Type B pancreatic cell (in vitro differentiated cells): ENCODE results near the gene ABCD3. TPM values are rescaled to one million over a fixed set of nuclear protein-coding genes. Genes with fewer than 3 reads are reported as not detected.

Source experiments
- DNase-seq: peaks from one replicate; pipeline ENCODE4 v3.0.0; 2021; ENCODE audit warnings: mixed read lengths; ENCODE audit not compliant: unreplicated experiment; ENCODE audit errors: extremely low spot score
- H3K27ac Mint-ChIP-seq: 2 replicates; pipeline ENCODE4 v1.8.0; 2021; ENCODE audit warnings: mild to moderate bottlenecking, mixed read lengths
- H3K27me3 Mint-ChIP-seq: 2 replicates; pipeline ENCODE4 v1.8.0; 2021; ENCODE audit warnings: mixed read lengths
- H3K36me3 Mint-ChIP-seq: 2 replicates; pipeline ENCODE4 v1.8.0; 2021; ENCODE audit warnings: mixed read lengths
- H3K4me1 Mint-ChIP-seq: one replicate; pipeline ENCODE4 v1.8.0; 2021; ENCODE audit warnings: mixed read lengths; ENCODE audit not compliant: unreplicated experiment
- H3K4me3 Mint-ChIP-seq: 2 replicates; pipeline ENCODE4 v1.8.0; 2021; ENCODE audit warnings: mild to moderate bottlenecking, mixed read lengths
- H3K9me3 Mint-ChIP-seq: 2 replicates; pipeline ENCODE4 v1.8.0; 2021; ENCODE audit warnings: mixed read lengths
- CTCF ChIP-seq: fragments of 200-600 bp; sonication (generic); conservative IDR thresholded peaks from 2 replicates; pipeline ENCODE4 v1.5.0; 2021; ENCODE audit warnings: antibody characterized with exemption, mild to moderate bottlenecking
- total RNA-seq: library from RNA; stranded (reverse); gene quantifications from 2 replicates; pipeline ENCODE4 v1.2.1, GENCODE V29; 2021; ENCODE audit warnings: low replicate concordance

ABCD3 gene
- total RNA-seq, 1 donor from 2014 or later, result 55.1 TPM

- Mint-ChIP-seq H3K9me3 (no peaks in the 10 kb centered on the region), H3K27me3 (no peaks in the 10 kb centered on the region), H3K4me3 (no peak overlapping the region), H3K27ac (no peak overlapping the region), H3K36me3 (peaks cover 50% of the 10 kb centered on the region), H3K4me1 (peaks cover 7% of the 10 kb centered on the region)
- TF ChIP-seq CTCF, result no peak
- DNase-seq, result no peak
Measured at GRCh38 chr1:94501426-94501825, 83.2 kb downstream of the ABCD3 start.

- H3K9me3 Mint-ChIP-seq, result no peaks in the 10 kb centered on the region
- no peak for TF ChIP-seq CTCF
- no peaks in the 10 kb centered on the region for H3K27me3 Mint-ChIP-seq
- H3K4me3 Mint-ChIP-seq, result no peak overlapping the region
- H3K36me3 Mint-ChIP-seq, result peaks cover 50% of the 10 kb centered on the region
- H3K4me1 Mint-ChIP-seq, result peaks cover 7% of the 10 kb centered on the region
- H3K27ac Mint-ChIP-seq, result no peak overlapping the region
- DNase-seq, result no peak
Measured at GRCh38 chr1:94501935-94502334, 83.7 kb downstream of the ABCD3 start.

- Mint-ChIP-seq H3K36me3 (peaks cover 50% of the 10 kb centered on the region), H3K27me3 (no peaks in the 10 kb centered on the region), H3K9me3 (no peaks in the 10 kb centered on the region), H3K4me1 (peaks cover 7% of the 10 kb centered on the region), H3K4me3 (no peak overlapping the region), H3K27ac (no peak overlapping the region)
- TF ChIP-seq CTCF, result no peak
- no peak for DNase-seq
Measured at GRCh38 chr1:94503153-94503552, 85.0 kb downstream of the ABCD3 start.

GRCh38 chr1:94504601-94505000, 86.4 kb downstream of the ABCD3 start:
- Mint-ChIP-seq H3K4me3 (no peak overlapping the region), H3K4me1 (peaks cover 7% of the 10 kb centered on the region), H3K27ac (no peak overlapping the region), H3K9me3 (no peaks in the 10 kb centered on the region), H3K27me3 (no peaks in the 10 kb centered on the region), H3K36me3 (peaks cover 47% of the 10 kb centered on the region)
- DNase-seq, result no peak
- no peak for TF ChIP-seq CTCF

- TF ChIP-seq CTCF, result no peak
- H3K27me3 Mint-ChIP-seq, result no peaks in the 10 kb centered on the region
- peaks cover 3% of the 10 kb centered on the region for H3K4me1 Mint-ChIP-seq
- no peak overlapping the region for H3K27ac Mint-ChIP-seq
- H3K4me3 Mint-ChIP-seq, result no peak overlapping the region
- peaks cover 12% of the 10 kb centered on the region for H3K36me3 Mint-ChIP-seq
- no peaks in the 10 kb centered on the region for H3K9me3 Mint-ChIP-seq
- no peak for DNase-seq
Measured at GRCh38 chr1:94512816-94513215, 94.6 kb downstream of the ABCD3 start.
